ENCODE data around the gene COL16A1. TPM values are rescaled to one million over a fixed set of nuclear protein-coding genes. Genes with fewer than 3 reads are reported as not detected.

Gene COL16A1
- total RNA-seq, 1 experiment from 2014 or later = 6.2 TPM

DNA sequence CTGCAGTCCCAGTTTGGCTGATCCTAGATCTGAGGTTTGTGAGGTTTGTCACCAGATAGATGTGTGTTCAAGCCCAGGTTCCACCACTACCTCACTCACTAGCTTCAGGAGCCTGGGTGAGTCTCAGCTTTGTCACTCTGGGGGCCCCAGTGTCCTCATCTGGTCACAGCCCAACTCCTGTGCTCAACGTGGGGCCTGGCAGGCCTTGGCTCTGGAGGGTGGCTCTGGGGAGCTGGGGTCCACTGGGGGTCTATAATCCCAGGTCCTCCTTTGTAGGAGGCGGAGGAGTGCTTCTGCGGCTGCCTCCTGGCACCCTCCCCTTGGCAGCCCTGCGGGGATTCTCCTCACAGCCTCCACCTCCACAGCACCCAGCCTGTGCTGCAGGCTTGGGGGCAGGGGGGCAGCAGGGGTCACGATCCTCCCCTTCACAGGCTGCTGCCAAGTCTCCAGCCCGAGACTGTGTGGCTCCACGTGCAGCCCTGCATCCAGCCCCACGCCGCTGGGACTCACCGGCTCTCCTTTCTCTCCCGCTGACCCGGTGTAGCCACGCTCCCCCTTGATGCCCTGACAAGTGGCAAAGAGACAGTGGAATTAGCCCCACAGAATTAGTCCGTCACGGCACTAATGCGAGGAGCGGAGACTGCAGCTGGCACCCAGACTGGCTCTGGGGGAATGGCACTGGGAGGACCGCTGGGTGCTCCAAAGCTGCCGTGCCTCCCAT lies 36.6 kb downstream of the COL16A1 start:
- Histone ChIP-seq H2AK5ac (ENCODE audit: insufficient read length, low read length) (no peak overlapping the region), H3K56ac (ENCODE audit: insufficient read length, low read depth, low read length) (no peak overlapping the region), H3K9me3 (ENCODE audit: control insufficient read depth, low read depth, low read length) (no peaks in the 10 kb centered on the region), H2BK20ac (ENCODE audit: low read depth, low read length, poor library complexity, severe bottlenecking) (no peak overlapping the region), H4K91ac (ENCODE audit: insufficient read length, low read depth, low read length) (no peak overlapping the region), H3K79me1 (ENCODE audit: insufficient read depth, low read depth, low read length, poor library complexity, severe bottlenecking) (no peaks in the 10 kb centered on the region), H2BK5ac (ENCODE audit: insufficient read length, low read length) (no peak overlapping the region), H3K4me1 (ENCODE audit: insufficient read depth, low read length) (no peaks in the 10 kb centered on the region; the same call in 1 of the 2 replicates), H3K79me2 (ENCODE audit: insufficient read depth, low read length) (no peaks in the 10 kb centered on the region), H4K8ac (replicated peaks; ENCODE audit: insufficient read length, low read depth, low read length) (no peak overlapping the region), H2BK120ac (ENCODE audit: low read depth, low read length, poor library complexity, severe bottlenecking) (no peak overlapping the region), H3K14ac (ENCODE audit: insufficient read depth, low read length) (peak overlapping the region; percentile 52), H2BK12ac (ENCODE audit: insufficient read length, low read depth, low read length) (no peak overlapping the region), H4K5ac (ENCODE audit: insufficient read length, low read depth, low read length) (no peak overlapping the region), H3K27ac (ENCODE audit: insufficient read length, low read depth, low read length) (no peak overlapping the region), H3T11ph (ENCODE audit: low read length) (no peak overlapping the region), H3K27me3 (ENCODE audit: insufficient read depth, low read length) (no peaks in the 10 kb centered on the region), H3K23ac (ENCODE audit: insufficient read length, low read depth, low read length) (no peak overlapping the region), H3K4me2 (ENCODE audit: insufficient read depth, insufficient read length, low read length) (no peak overlapping the region), H2BK15ac (ENCODE audit: low read depth, low read length) (no peak overlapping the region), H4K20me1 (ENCODE audit: control insufficient read depth, insufficient read depth, insufficient read length) (peaks cover 4% of the 10 kb centered on the region), H3K23me2 (ENCODE audit: insufficient read length, low read depth, low read length, poor library complexity, severe bottlenecking) (no peaks in the 10 kb centered on the region), H3K18ac (ENCODE audit: insufficient read length, low read depth, low read length) (no peak overlapping the region), H3K9ac (ENCODE audit: extremely low read depth, insufficient read length, low read length) (no peak overlapping the region), H2AFZ (ENCODE audit: low read length) (no peak overlapping the region), H3K4ac (ENCODE audit: low read depth, low read length) (no peak overlapping the region)
- Mint-ChIP-seq H3K4me1 (peaks cover 28 to 35% of the 10 kb centered on the region in 2 experiments), H3K4me3 (no peak overlapping the region), H3K27me3 (ENCODE audit: low read depth) (peaks cover 5% of the 10 kb centered on the region), H3K27ac (0 out of 7 replicates have a peak overlapping the region, but pooled peaks of 1 of the 3 experiments have one; percentile 76), H3K9me3 (no peaks in the 10 kb centered on the region; a peak in 1 of 5 replicates), H3K36me3 (ENCODE audit: insufficient read depth in 1 of 3, low read depth in 3 of 3) (no peaks in the 10 kb centered on the region)
- DNase-seq = no peak
- no CpG with 5 or more reads among the region's 19 CpGs for WGBS (ENCODE audit: extremely low coverage, insufficient read length, low lambda C conversion rate)
- TF ChIP-seq, protein P1, sequence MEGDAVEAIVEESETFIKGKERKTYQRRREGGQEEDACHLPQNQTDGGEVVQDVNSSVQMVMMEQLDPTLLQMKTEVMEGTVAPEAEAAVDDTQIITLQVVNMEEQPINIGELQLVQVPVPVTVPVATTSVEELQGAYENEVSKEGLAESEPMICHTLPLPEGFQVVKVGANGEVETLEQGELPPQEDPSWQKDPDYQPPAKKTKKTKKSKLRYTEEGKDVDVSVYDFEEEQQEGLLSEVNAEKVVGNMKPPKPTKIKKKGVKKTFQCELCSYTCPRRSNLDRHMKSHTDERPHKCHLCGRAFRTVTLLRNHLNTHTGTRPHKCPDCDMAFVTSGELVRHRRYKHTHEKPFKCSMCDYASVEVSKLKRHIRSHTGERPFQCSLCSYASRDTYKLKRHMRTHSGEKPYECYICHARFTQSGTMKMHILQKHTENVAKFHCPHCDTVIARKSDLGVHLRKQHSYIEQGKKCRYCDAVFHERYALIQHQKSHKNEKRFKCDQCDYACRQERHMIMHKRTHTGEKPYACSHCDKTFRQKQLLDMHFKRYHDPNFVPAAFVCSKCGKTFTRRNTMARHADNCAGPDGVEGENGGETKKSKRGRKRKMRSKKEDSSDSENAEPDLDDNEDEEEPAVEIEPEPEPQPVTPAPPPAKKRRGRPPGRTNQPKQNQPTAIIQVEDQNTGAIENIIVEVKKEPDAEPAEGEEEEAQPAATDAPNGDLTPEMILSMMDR (conservative IDR thresholded peaks at IDR 0.05) = no peak

Data from H9 (cell line).